ENCODE data around the gene HNRNPC. TPM values are rescaled to one million over a fixed set of nuclear protein-coding genes. Genes with fewer than 3 reads are reported as not detected.

The HNRNPC gene
- total RNA-seq, 1 experiment from 2014 or later, result 843 TPM

DNA sequence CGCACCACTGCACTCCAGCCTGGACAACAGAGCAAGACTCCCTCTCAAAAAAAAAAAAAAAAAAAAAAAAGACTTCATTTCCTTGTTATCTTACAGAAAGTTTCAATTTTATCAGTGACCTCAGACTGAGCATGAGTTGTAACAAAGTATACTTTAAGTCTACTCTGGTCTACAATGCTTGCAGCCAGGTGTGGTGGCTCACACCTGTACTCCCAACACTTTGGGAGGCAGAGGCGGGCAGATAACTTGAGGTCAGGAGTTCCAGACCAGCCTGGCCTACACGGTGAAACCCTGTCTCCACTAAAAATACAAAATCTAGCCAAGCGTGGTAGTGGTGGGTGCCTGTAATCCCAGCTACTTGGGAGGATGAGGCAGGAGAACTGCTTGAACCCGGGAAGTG lies 18.0 kb downstream of the HNRNPC start:
- Histone ChIP-seq H3K36me3 (ENCODE audit: control insufficient read depth in 1 of 2, insufficient read depth in 2 of 2, low read length in 2 of 2) (peaks cover 55 to 73% of the 10 kb centered on the region in 2 experiments), H2AFZ (ENCODE audit: low read depth, low read length, poor library complexity, severe bottlenecking) (no peak overlapping the region), H3K9ac (ENCODE audit: low read length) (no peak overlapping the region), H3K79me2 (ENCODE audit: insufficient read depth, low read length) (peaks cover 100% of the 10 kb centered on the region), H3K4me3 (replicated peaks in 1 of 2; ENCODE audit: low read depth in 1 of 2, low read length in 2 of 2) (no peak overlapping the region), H3K4me1 (ENCODE audit: control insufficient read depth in 1 of 2, insufficient read depth in 2 of 2, low read length in 2 of 2) (0 out of 4 replicates have a peak, but pooled peaks cover 0 to 3% of the 10 kb centered on the region in 2 experiments), H3K9me3 (ENCODE audit: control insufficient read depth in 1 of 2, insufficient read depth in 1 of 2, low read depth in 1 of 2, low read length in 2 of 2) (no peaks in the 10 kb centered on the region), H3K27me3 (ENCODE audit: insufficient read depth, low read length) (no peaks in the 10 kb centered on the region), H3K4me2 (ENCODE audit: low read length) (no peak overlapping the region), H3K27ac (ENCODE audit: low read depth, low read length) (no peak overlapping the region), H4K20me1 (ENCODE audit: insufficient read depth) (peaks cover 87% of the 10 kb centered on the region), H3K9me2 (ENCODE audit: insufficient read depth) (no peaks in the 10 kb centered on the region)
- BruUV-seq (replicated peaks), result no TSS peak
- ATAC-seq, result no peak
- no peak for DNase-seq (ENCODE audit: low read depth, low spot score)
- POLR2A ChIA-PET, result no interaction called here
- TF ChIP-seq, protein P1, sequence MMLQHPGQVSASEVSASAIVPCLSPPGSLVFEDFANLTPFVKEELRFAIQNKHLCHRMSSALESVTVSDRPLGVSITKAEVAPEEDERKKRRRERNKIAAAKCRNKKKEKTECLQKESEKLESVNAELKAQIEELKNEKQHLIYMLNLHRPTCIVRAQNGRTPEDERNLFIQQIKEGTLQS (IDR thresholded peaks at IDR 0.05), result no peak
- TF ChIP-seq EZH2 (IDR thresholded peaks at IDR 0.05) (no peak), POLR2A (IDR thresholded peaks at IDR 0.05; ENCODE audit: borderline replicate concordance, extremely low read depth, insufficient read depth, insufficient read length) (no peak), CEBPB (IDR thresholded peaks at IDR 0.05; ENCODE audit: low read depth) (no peak), ELF1 (IDR thresholded peaks at IDR 0.05; ENCODE audit: borderline replicate concordance, low read depth) (no peak), CBX3 (IDR thresholded peaks at IDR 0.05; ENCODE audit: low read depth) (no peak), ZFX (IDR thresholded peaks at IDR 0.05) (no peak), EZH2phosphoT487 (IDR thresholded peaks at IDR 0.05; ENCODE audit: borderline replicate concordance) (no peak), FOSL1 (IDR thresholded peaks at IDR 0.05; ENCODE audit: low read depth) (no peak), POLR2AphosphoS5 (IDR thresholded peaks at IDR 0.05; ENCODE audit: low read depth, low read length) (no peak), SIN3A (IDR thresholded peaks at IDR 0.05; ENCODE audit: low read depth) (no peak)
- TF ChIP-seq, protein P2, sequence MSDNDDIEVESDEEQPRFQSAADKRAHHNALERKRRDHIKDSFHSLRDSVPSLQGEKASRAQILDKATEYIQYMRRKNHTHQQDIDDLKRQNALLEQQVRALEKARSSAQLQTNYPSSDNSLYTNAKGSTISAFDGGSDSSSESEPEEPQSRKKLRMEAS (IDR thresholded peaks at IDR 0.05), result no peak
- RAD21 ChIA-PET (ENCODE audit: low non-redundant PET in 1 of 2, low total read pairs in 2 of 2, uncharacterized antibody in 2 of 2, unreplicated experiment in 2 of 2), result no interaction called here
- intact Hi-C loops (cut with micrococcal nuclease), result no loop called here
- CTCF ChIA-PET, result no interaction called here

DNA sequence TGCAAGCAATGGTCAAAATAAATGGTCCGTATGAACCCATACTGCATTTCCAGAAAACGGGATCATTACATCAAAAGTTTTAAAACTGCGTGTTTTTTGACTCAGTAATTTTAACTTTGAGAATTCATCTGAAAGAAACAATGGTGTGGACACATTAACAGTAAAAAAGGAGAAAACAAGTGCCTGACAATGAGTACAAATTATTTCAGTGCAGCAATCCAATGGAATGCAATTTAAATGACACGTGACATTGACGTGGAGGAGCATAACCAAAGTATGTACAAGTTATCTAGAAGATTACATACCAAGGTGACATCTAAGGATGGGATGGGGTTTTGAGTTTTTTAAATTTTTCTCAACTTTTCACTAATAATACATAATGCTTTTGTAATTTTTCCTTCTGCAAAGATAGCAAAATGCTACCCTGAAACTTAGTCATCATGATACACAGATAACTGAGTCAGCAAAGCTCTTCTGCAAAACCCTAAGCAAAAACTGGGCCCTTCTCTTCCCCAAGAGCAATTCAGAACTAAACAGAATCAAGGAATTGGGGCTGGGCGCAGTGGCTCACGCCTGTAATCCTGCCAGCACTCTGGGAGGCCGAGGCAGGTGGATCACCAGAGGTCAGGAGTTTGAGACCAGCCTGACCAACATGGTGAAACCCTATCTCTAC lies 20.4 kb downstream of the HNRNPC start:
- Histone ChIP-seq H3K9ac (ENCODE audit: low read length) (no peak overlapping the region), H2AFZ (ENCODE audit: low read depth, low read length, poor library complexity, severe bottlenecking) (no peak overlapping the region), H3K4me1 (ENCODE audit: control insufficient read depth in 1 of 2, insufficient read depth in 2 of 2, low read length in 2 of 2) (no peaks in the 10 kb centered on the region), H3K9me3 (ENCODE audit: control insufficient read depth in 1 of 2, insufficient read depth in 1 of 2, low read depth in 1 of 2, low read length in 2 of 2) (no peaks in the 10 kb centered on the region), H4K20me1 (ENCODE audit: insufficient read depth) (peaks cover 88% of the 10 kb centered on the region), H3K4me2 (ENCODE audit: low read length) (no peak overlapping the region), H3K9me2 (ENCODE audit: insufficient read depth) (no peaks in the 10 kb centered on the region), H3K27ac (ENCODE audit: low read depth, low read length) (no peak overlapping the region), H3K36me3 (ENCODE audit: control insufficient read depth in 1 of 2, insufficient read depth in 2 of 2, low read length in 2 of 2) (peaks cover 59 to 63% of the 10 kb centered on the region in 2 experiments), H3K4me3 (replicated peaks in 1 of 2; ENCODE audit: low read depth in 1 of 2, low read length in 2 of 2) (no peak overlapping the region), H3K27me3 (ENCODE audit: insufficient read depth, low read length) (no peaks in the 10 kb centered on the region), H3K79me2 (ENCODE audit: insufficient read depth, low read length) (peaks cover 100% of the 10 kb centered on the region)
- TF ChIP-seq, protein P3, sequence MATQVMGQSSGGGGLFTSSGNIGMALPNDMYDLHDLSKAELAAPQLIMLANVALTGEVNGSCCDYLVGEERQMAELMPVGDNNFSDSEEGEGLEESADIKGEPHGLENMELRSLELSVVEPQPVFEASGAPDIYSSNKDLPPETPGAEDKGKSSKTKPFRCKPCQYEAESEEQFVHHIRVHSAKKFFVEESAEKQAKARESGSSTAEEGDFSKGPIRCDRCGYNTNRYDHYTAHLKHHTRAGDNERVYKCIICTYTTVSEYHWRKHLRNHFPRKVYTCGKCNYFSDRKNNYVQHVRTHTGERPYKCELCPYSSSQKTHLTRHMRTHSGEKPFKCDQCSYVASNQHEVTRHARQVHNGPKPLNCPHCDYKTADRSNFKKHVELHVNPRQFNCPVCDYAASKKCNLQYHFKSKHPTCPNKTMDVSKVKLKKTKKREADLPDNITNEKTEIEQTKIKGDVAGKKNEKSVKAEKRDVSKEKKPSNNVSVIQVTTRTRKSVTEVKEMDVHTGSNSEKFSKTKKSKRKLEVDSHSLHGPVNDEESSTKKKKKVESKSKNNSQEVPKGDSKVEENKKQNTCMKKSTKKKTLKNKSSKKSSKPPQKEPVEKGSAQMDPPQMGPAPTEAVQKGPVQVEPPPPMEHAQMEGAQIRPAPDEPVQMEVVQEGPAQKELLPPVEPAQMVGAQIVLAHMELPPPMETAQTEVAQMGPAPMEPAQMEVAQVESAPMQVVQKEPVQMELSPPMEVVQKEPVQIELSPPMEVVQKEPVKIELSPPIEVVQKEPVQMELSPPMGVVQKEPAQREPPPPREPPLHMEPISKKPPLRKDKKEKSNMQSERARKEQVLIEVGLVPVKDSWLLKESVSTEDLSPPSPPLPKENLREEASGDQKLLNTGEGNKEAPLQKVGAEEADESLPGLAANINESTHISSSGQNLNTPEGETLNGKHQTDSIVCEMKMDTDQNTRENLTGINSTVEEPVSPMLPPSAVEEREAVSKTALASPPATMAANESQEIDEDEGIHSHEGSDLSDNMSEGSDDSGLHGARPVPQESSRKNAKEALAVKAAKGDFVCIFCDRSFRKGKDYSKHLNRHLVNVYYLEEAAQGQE (IDR thresholded peaks at IDR 0.05; ENCODE audit: low read depth), result no peak
- ATAC-seq (no peak), DNase-seq (ENCODE audit: low read depth, low spot score) (no peak)
- ChIA-PET CTCF (no interaction called here), POLR2A (no interaction called here), RAD21 (ENCODE audit: low non-redundant PET in 1 of 2, low total read pairs in 2 of 2, uncharacterized antibody in 2 of 2, unreplicated experiment in 2 of 2) (no interaction called here)
- BruUV-seq (replicated peaks), result no TSS peak
- intact Hi-C loops (cut with micrococcal nuclease), result no loop called here

Data from HCT116 (cell line).